COLO668 (cell line): ENCODE results near the gene SLC23A3.
A peak's percentile ranks its signal among the peaks of the same experiment; 100 is the strongest.

Experiments
- DNase-seq: peaks from one replicate; lab custom pipeline; 2025; ENCODE audit not compliant: unreplicated experiment; lab: John Stamatoyannopoulos, UW

SLC23A3 gene

DNA sequence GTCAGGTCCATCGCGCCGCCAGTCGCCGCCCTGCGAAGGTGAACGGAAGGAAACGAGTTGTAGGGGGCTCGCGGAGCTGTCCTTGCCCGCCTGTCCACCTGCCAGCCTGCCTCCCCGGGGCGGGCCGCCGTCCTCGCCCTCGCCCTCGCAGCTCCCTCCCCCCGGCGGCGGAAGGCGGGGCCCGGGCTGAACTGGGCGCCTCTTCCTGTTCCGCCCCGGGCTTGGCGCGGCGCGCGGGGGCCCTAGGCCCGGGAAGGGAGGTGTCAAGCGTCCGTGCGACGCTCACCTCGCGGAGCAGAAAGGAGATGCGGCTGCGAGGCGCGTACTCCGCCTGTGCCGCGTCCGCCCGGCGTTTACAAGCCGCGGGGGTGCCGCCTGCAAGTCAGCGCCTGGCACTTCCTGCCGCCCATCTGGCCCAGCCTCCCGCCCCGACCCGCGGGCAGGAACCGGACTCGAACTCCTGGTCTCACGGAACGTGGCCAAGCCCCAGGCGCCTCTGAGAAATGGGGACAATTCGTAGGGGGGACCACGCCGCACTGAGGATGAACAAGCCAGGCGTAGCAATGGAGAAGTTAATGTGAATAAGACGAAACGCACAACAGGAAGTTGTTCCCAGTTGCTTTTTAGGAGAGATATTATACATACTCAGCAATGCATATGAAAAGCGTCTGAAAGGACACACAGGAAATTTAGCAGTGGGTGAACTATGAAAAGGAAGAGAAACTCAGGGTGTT, 7.2 kb upstream of the SLC23A3 start, which contains the start of gene CNPPD1:
Gene CNPPD1 (minus strand): TSS at position 108 of the 734 bp plus-strand sequence. CDS start 97 bp downstream, at position 11.
- DNase-seq = peak; percentile 96

GRCh38 chr2:219175928-219176817, 6.3 kb upstream of the SLC23A3 start:
- DNase-seq = peak; percentile 71

DNA sequence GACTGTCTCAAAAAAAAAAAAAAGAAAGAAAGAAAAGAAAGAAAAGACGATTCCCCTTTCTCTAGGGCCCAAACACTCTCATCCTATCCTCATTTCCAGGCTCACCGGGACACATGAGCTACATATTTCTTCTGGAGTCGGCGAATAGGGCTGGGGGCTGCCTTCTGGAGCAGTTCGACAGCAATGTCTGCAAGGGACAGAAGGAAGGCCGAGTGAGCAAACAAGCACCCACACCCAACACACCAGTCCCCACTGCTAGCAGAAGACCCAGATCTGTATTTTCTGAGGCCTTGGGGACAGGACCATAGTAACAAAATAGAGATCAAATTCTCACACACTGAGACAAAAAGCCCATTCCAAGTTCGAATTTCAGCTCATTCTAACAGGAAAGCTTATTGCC, 5.7 kb upstream of the SLC23A3 start:
- no peak for DNase-seq

DNA sequence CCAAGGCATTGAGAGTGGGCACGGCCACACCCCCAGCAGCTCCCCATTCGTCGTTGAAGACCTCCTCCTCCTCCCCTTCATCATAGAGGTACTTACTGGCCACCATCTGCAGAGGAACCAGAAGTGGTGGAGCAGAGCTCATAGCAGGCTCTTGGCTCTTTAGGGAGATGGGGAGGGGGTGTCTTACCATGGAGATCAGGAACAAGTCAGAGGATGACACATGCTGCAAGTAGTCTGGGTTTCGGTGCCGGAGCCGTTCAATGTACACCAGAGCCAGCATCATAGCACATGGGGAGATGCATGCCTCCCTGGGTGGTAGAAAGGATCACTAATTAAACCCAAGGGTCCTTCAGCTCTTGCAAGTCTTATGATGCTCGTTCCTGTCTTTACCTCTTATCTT, 5.0 kb upstream of the SLC23A3 start:
- no peak for DNase-seq

- no peak for DNase-seq
These were observed 4.3 kb upstream of the SLC23A3 start for GRCh38 chr2:219174146-219174545.

- DNase-seq = no peak
These were observed 3.3 kb upstream of the SLC23A3 start for GRCh38 chr2:219173176-219173575.

DNA sequence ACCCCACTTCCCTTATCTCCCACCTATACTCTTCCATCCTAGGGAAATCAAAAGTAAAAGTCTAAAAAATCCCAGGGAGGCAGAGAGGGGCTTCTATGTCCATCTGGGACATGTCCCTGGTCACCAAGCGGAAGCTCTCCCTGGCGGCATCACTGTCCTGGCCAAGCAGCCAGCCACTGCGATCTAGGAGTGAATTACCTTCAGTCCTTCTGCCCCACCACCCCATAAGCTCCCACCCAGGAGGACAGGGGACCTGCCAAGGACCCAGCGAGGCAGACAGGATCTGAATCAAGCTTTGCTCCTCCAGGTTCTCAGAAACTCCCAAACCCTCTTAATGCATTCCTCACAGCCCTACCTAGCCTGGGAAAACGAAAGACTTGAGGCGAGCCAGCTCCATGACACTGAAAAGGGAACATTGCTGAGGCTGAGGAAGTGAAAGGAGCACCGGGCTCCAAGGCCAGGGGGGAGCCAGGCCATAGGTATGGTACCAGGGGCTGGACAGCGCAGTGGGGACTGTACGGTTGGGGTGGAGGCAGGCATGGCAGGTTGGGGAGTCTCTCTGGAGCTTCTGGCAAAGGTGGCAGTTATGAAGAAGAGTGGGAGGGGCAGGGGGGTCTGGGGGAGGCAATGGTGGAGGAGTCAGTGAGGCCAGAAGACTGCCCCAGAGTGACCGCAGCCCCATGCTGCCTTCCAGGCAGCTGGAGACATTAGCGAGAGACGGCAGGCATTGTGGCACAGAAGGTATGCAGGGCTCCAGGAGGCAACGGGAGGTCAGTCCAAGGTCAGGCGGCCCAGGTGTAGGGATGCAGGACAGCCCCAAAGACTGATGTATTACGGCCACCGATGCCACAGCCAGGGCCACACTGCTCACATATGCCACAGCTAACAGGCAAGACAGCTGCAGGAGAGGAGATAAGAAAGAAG, 2.7 kb upstream of the SLC23A3 start:
- DNase-seq = no peak

DNA sequence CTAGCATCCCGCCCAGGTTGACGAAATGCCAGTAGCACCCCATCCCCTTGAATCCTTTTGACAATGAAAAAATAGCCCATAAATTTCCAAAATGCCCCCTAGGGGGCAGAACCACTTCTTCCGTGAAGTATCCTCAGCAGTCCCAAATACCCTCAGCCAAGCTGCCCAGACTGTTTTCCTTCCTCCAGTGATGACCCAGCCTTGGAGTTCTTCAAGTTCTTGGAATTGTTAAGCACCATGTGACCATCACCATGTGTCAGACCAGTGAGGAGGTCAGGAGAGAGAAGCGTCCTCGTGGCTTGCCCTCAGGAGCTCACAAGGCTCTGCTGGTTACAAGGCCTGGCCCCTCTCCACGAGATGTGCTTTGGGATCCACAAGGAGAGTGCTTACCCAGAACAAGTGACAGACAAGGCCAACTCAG, 1.4 kb upstream of the SLC23A3 start:
- peak; percentile 33 for DNase-seq

DNA sequence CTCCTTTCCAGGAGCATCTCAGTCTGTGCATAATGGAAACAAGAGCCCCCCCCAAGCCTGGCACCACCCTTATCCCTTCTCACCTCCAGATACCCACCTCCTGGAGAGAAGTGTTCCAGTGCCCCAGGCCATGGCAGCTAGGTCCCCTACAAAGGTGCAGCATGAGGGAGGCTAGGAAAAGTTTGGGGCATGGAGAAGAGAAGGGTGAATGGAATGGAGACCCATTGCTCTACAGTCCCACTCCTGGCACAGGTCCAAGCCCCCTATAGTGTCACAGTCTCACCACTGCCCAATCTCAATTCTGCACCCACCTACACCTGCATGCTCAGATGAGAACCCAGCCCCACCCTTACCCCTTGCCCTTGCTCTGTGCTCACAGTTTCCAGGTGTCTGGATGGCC, 897 bp downstream of the SLC23A3 start:
- DNase-seq = no peak

GRCh38 chr2:219168526-219168925, 1.3 kb downstream of the SLC23A3 start:
- DNase-seq = no peak

DNA sequence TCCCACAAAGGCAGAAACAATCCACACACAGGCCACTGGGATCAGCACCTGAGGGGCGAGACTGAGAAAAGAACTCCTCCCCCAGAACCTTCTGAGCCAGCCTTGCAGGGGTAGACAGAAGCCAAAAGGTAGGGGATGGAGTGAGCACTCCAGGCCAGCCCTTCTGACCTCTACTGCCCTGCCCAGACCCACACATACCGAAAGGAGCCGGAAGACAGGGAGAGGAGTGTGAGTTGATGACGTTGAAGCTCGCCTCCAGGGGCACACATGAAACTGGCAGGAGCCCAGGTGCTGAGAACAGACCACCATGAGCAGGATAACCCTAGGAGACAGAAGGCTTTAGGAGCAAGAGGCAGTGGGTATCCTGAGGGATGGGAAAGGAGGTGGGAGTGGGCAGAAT, 1.8 kb downstream of the SLC23A3 start:
- no peak for DNase-seq

DNA sequence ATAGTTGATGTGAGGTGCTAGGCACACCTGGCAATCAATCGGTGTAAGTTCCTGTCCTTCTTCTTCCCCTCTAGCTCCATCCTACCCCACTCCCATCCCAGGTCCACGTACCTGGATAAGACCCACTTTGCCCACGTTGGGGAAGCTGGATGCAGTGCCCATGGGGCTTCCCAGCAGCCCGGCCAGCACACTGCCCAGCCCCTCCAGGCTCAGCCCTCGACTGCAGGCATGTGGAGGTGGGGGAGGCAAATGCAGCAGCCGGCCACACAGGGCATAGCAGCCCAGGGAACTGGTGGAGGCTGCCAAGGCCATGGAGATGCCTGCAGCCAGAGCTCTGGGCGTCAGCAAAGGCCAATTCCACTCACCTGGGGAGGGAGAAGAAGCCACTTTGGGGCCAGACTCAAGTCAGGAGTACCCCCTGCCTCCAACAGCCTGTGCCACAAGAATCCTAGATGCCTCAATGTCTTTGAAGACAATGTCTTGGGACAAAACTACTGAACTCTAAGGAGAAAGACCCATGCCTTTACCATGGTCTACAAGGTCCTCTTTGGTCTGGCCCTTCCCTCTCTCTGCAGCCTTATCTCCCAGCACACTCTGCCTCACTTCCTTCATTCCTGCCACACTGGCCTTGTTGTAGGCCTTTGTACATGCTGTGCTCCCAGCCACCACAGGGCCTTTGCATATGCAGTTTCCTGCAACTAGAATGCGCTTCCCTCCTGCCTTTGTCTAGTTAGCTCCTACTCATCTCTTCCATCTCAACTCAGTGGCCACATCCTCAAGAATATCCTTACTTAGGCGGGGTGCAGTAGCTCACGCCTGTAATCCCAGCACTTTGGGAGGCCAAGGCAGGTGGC, 4.5 kb downstream of the SLC23A3 start:
- no peak for DNase-seq

- no peak for DNase-seq
These were observed 6.7 kb downstream of the SLC23A3 start for GRCh38 chr2:219163156-219163555.

DNA sequence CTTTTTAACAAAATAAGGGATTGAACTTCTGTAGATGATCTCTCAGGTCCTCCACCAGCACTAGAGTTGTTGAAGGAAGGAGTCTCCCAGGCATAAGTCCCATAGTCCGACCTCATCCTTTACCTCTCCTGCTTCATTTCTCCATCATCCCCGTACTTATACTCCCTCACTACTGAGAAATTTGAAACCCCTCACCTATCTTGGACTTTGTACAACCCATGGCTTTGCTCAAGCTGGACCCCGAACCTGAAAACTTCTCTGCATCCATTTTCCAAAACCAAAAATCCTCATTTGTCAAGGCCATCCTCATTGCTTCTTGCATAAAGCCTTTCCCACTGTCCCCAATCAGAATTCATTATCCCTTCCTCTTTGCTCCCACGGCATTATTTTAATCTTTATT, 8.7 kb downstream of the SLC23A3 start:
- no peak for DNase-seq

DNA sequence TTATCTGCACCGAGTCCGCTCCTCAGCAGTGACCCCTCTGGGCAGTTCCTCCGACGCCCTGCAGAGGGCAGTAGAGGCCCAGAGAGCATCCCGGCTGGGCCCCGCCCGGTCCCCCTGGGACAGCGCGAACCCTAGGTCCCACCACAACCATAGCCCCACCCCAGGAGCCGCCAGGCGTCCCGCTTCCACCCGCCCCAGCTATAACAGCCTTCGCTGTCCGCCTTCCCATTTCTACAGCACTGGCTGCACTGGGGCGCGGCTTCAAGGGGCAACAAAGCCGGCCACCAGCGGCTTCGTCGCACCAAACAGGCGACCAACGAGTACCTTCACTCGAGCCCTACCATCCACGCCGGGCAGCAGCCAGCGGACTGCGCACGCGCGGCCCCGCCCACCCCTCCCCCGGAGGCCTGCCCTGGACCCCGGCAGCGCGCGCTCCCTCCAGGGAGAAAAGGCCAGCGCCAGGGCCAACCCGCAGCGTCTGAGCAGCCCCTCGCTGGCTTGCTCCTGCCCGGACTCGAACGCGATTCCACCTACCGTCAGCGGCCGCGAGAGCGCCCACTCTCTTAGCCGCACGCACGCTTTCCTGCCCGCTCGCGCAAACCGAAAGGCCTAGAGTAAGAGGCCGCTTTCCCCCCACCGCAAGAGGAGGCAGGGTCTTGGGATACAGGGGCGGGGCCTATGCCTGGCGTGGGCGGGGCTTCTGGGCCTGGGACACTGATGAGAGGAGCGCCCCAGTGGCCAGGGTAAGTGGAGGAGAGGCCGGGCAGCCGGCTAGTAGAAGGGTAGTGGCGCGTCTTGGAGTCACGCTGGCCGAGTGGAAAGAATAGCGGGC, 9.4 kb downstream of the SLC23A3 start, which contains the start of gene NHEJ1:
Gene NHEJ1 (minus strand): TSS at position 630 of the 832 bp plus-strand sequence. CDS start 2,453 bp downstream, outside the sequence.
- DNase-seq = peak; percentile 89

DNA sequence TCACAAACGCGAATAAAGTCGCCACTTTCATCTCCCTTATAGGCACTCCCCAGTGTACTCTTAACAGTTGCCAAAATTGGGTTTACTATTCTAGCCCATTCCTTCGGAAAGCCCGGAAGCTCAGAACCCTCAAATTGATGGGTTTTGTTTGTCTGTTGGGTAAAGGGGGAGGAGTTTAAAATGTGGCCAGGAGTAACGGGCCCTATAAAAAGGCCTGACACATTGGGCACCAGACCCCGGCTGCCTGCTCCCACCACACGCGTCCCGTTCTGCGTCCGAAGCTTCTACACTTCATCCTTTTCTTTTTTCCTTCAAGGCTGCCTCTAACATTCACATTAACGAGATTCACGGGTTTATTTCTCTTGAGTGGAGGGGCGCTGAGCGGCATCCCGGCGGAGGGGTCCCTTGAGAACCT, 10.1 kb downstream of the SLC23A3 start:
- no peak for DNase-seq

GRCh38 chr2:219158586-219158985, 11.2 kb downstream of the SLC23A3 start:
- no peak for DNase-seq

- DNase-seq = no peak
These were observed 11.8 kb downstream of the SLC23A3 start for GRCh38 chr2:219158025-219158424.

GRCh38 chr2:219157396-219157795, 12.4 kb downstream of the SLC23A3 start:
- no peak for DNase-seq
